ENCODE results near the gene NEURL1. TPM values are rescaled to one million over a fixed set of nuclear protein-coding genes. Genes with fewer than 3 reads are reported as not detected.

Gene NEURL1
- total RNA-seq, 1 donor from 2014 or later: 0.54 TPM

DNA sequence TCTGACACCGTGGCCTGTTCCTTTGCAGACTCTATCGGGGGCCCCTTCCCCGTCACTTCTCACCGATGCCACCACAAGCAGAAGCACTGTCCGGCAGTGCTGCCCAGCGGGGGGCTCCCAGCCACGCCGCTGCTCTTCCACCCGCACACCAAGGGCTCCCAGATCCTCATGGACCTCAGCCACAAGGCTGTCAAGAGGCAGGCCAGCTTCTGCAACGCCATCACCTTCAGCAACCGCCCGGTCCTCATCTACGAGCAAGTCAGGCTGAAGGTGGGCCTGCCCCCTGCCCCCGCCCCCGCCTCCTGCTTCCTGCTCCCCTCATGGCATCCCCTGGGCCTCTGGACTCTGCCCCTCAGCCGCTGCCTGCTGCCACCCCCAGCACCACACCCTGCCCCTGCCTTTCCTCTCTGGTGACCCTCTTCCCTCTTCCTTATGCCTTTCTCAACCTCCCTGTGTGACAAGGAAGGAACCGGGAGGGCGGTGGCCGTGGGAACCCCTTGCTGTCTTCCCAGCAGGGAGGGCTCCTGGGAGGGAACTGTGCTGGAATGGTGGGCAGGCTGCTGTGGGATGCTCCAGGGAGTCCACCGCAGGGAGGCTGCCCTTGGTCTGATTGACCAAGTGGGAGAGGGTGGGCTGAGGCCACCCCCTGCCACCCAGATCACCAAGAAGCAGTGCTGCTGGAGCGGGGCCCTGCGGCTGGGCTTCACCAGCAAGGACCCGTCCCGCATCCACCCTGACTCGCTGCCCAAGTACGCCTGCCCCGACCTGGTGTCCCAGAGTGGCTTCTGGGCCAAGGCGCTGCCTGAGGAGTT, 77.5 kb downstream of the NEURL1 start:
- H3K4me3 Mint-ChIP-seq: no peak overlapping the region
- H3K4me1 Mint-ChIP-seq: peaks cover 12% of the 10 kb centered on the region
- H3K36me3 Mint-ChIP-seq: no peaks in the 10 kb centered on the region
- peaks cover 3% of the 10 kb centered on the region for H3K9me3 Mint-ChIP-seq
- H3K27ac Mint-ChIP-seq: no peak overlapping the region
- peaks cover 3% of the 10 kb centered on the region for H3K27me3 Mint-ChIP-seq (ENCODE audit: low read depth)
- TF ChIP-seq, protein P1, sequence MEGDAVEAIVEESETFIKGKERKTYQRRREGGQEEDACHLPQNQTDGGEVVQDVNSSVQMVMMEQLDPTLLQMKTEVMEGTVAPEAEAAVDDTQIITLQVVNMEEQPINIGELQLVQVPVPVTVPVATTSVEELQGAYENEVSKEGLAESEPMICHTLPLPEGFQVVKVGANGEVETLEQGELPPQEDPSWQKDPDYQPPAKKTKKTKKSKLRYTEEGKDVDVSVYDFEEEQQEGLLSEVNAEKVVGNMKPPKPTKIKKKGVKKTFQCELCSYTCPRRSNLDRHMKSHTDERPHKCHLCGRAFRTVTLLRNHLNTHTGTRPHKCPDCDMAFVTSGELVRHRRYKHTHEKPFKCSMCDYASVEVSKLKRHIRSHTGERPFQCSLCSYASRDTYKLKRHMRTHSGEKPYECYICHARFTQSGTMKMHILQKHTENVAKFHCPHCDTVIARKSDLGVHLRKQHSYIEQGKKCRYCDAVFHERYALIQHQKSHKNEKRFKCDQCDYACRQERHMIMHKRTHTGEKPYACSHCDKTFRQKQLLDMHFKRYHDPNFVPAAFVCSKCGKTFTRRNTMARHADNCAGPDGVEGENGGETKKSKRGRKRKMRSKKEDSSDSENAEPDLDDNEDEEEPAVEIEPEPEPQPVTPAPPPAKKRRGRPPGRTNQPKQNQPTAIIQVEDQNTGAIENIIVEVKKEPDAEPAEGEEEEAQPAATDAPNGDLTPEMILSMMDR (IDR thresholded peaks at IDR 0.05; ENCODE audit: unreplicated experiment): no peak
- no peak for DNase-seq (ENCODE audit: low spot score in 2 of 2, unreplicated experiment in 2 of 2)

DNA sequence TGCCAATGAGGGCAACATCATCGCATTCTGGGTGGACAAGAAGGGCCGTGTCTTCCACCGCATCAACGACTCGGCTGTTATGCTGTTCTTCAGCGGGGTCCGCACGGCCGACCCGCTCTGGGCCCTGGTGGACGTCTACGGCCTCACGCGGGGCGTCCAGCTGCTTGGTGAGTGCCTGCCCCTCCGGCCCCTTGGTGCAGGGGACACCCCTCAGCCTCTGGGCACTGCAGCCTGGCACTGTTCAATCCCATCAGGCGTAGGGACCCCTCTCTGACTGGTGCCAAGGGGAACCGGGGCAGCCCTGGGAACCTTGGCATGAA, 78.1 kb downstream of the NEURL1 start:
- no peak overlapping the region for H3K4me3 Mint-ChIP-seq
- DNase-seq (ENCODE audit: low spot score in 2 of 2, unreplicated experiment in 2 of 2): no peak
- peaks cover 3% of the 10 kb centered on the region for H3K27me3 Mint-ChIP-seq (ENCODE audit: low read depth)
- TF ChIP-seq, protein P1 (IDR thresholded peaks at IDR 0.05; ENCODE audit: unreplicated experiment): no peak
- peaks cover 12% of the 10 kb centered on the region for H3K4me1 Mint-ChIP-seq
- H3K27ac Mint-ChIP-seq: no peak overlapping the region
- H3K9me3 Mint-ChIP-seq: no peaks in the 10 kb centered on the region
- H3K36me3 Mint-ChIP-seq: no peaks in the 10 kb centered on the region

DNA sequence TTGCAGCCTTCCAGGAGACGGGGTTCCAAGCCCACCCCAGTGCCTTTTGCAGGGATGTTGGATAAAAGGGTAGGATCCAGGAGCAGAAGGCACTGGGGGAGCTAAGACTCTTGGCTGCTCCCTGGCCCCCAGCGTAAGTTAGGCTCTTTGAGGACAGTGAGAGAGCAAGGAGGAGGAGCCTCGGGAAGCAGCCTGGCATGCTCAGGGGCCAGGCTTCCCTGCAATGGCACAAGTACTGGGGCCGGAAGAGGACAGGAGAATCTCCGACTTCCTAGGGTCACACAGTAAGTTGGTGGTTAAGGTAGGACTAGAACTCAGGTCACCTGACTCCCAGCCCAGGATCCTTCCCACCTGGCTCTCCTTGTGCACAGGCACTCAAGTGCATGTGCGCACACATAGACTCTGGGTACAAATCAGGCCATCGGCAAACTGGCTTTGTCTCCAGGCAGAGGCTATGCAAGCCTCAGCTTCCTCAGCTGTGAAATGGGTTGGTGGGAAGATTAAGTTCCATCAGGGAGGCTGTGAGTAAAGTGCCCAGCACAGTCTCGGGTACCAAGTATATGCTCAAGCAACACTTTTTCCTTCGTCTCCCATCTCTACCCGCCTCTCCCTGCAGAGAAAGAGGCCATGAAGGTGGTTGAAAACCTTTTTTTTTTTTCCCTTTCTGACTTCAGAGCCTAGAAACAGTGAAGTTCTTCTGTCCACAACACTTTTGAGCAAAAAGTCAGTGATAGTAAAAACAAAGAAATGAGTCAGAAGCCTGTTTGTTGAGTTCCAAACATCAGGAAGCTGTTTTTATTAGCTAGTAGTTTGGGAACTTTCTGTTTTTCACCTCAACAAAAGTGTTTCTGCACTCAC, 79.1 kb downstream of the NEURL1 start:
- Mint-ChIP-seq H3K27me3 (ENCODE audit: low read depth) (peaks cover 3% of the 10 kb centered on the region), H3K36me3 (no peaks in the 10 kb centered on the region), H3K9me3 (no peaks in the 10 kb centered on the region), H3K4me3 (no peak overlapping the region), H3K27ac (no peak overlapping the region), H3K4me1 (peaks cover 12% of the 10 kb centered on the region)
- TF ChIP-seq, protein P1 (IDR thresholded peaks at IDR 0.05; ENCODE audit: unreplicated experiment): no peak
- no peak for DNase-seq (ENCODE audit: low spot score in 2 of 2, unreplicated experiment in 2 of 2)

DNA sequence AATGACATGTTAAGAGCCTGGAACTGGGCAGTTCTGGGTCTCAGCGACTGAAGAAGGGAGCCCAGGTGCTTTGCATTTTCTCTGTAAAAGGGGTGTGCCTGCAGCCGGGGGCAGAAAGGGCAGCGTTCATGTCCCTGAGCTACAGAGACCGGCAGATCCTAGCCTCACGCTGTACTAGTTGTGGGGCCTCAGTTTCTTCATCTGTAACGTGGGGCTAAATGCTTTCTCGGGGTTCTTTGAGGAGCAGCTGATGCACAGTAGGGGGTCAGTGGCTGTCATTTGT, 79.6 kb downstream of the NEURL1 start:
- DNase-seq (ENCODE audit: low spot score in 2 of 2, unreplicated experiment in 2 of 2): no peak
- no peak overlapping the region for H3K27ac Mint-ChIP-seq
- H3K9me3 Mint-ChIP-seq: no peaks in the 10 kb centered on the region
- peaks cover 3% of the 10 kb centered on the region for H3K27me3 Mint-ChIP-seq (ENCODE audit: low read depth)
- TF ChIP-seq, protein P1 (IDR thresholded peaks at IDR 0.05; ENCODE audit: unreplicated experiment): no peak
- no peaks in the 10 kb centered on the region for H3K36me3 Mint-ChIP-seq
- H3K4me1 Mint-ChIP-seq: peaks cover 12% of the 10 kb centered on the region
- no peak overlapping the region for H3K4me3 Mint-ChIP-seq

DNA sequence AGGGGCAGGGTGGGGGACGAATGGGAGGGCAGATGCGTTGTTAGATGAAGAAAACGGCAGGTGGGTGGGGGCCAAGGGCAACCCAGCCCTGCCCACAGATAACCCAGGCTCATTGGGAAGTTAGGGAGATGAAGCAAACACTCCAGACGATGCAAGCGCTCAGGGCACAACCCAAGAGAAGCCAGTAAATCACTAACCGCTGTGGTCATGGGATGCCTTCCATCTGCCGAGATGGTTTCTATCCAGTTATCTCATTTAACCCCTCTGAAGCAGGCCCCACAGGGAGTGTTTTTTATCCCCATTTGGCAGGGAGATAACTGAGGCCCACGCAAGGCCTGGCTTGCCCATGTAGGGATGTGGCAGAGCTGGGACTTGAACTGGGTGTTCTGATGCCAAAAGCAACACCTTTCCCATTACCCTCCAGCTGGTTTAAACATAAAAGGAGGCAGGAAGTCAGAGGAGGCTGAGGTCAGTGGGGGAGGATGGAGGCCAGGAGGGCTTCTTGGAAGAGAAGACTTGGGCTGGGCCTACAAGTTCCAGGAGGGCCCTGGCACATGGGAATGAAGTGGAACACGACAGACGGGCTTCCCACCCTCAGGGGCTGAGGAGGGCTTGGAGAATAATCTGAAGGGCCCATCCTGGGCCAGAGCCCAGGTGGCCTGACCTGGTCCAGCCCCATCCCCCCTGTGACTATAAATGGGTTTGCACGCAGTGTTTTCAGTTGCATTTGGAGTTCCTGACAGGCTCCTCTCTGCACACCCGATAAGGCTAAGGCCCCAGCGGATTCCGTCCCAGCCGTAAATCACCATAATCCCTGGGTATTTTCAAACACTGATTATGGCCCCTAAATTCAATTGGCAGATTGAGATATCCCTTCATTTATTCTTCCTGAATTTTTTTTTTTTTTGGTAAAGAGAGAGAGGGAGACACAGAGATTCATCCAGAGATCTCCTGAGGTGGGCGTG, 80.9 kb downstream of the NEURL1 start:
- H3K27ac Mint-ChIP-seq: no peak overlapping the region
- DNase-seq (ENCODE audit: low spot score in 2 of 2, unreplicated experiment in 2 of 2): no peak
- TF ChIP-seq, protein P1 (IDR thresholded peaks at IDR 0.05; ENCODE audit: unreplicated experiment): no peak
- H3K4me1 Mint-ChIP-seq: peaks cover 12% of the 10 kb centered on the region
- no peak overlapping the region for H3K4me3 Mint-ChIP-seq
- no peaks in the 10 kb centered on the region for H3K9me3 Mint-ChIP-seq
- H3K27me3 Mint-ChIP-seq (ENCODE audit: low read depth): peaks cover 3% of the 10 kb centered on the region
- no peaks in the 10 kb centered on the region for H3K36me3 Mint-ChIP-seq

All from mesothelial cell of epicardium (in vitro differentiated cells).